ENCODE data around the gene HS3ST6.
A peak's percentile ranks its signal among the peaks of the same experiment; 100 is the strongest.
"Not testable (repeated sequence)": the region's sequence is repeated elsewhere in the genome, so short reads cannot be mapped to it uniquely, and the experiment has no call there.

The HS3ST6 gene

DNA sequence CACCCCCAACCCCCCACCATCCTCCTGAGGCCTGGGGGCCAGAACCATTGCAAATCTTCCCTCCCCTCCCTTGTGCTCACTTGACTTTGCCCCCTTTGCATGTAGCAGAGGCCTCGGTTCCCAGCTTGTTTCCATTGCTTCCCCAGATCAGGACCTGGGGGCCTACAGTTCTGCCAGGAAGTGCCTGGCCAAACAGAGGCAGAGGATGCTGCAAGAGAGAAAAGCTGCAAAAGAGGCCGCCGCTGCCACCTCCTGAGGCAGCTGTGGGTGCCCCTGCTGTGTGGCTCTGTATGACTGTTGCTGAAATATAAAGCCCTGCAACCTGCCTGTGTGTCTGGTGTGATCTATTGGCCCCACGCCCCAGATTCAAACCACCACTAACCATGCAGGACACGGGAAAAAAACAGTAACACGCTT is 43.4 kb upstream of the HS3ST6 start:
- H3K4me3 ChIP-seq (ENCODE audit: low read depth, low read length), result no peak overlapping the region
- TF ChIP-seq, protein P1, sequence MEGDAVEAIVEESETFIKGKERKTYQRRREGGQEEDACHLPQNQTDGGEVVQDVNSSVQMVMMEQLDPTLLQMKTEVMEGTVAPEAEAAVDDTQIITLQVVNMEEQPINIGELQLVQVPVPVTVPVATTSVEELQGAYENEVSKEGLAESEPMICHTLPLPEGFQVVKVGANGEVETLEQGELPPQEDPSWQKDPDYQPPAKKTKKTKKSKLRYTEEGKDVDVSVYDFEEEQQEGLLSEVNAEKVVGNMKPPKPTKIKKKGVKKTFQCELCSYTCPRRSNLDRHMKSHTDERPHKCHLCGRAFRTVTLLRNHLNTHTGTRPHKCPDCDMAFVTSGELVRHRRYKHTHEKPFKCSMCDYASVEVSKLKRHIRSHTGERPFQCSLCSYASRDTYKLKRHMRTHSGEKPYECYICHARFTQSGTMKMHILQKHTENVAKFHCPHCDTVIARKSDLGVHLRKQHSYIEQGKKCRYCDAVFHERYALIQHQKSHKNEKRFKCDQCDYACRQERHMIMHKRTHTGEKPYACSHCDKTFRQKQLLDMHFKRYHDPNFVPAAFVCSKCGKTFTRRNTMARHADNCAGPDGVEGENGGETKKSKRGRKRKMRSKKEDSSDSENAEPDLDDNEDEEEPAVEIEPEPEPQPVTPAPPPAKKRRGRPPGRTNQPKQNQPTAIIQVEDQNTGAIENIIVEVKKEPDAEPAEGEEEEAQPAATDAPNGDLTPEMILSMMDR (conservative IDR thresholded peaks at IDR 0.05; ENCODE audit: low read depth, low read length), result no peak
- DNase-seq (ENCODE audit: low read depth), result no peak

DNA sequence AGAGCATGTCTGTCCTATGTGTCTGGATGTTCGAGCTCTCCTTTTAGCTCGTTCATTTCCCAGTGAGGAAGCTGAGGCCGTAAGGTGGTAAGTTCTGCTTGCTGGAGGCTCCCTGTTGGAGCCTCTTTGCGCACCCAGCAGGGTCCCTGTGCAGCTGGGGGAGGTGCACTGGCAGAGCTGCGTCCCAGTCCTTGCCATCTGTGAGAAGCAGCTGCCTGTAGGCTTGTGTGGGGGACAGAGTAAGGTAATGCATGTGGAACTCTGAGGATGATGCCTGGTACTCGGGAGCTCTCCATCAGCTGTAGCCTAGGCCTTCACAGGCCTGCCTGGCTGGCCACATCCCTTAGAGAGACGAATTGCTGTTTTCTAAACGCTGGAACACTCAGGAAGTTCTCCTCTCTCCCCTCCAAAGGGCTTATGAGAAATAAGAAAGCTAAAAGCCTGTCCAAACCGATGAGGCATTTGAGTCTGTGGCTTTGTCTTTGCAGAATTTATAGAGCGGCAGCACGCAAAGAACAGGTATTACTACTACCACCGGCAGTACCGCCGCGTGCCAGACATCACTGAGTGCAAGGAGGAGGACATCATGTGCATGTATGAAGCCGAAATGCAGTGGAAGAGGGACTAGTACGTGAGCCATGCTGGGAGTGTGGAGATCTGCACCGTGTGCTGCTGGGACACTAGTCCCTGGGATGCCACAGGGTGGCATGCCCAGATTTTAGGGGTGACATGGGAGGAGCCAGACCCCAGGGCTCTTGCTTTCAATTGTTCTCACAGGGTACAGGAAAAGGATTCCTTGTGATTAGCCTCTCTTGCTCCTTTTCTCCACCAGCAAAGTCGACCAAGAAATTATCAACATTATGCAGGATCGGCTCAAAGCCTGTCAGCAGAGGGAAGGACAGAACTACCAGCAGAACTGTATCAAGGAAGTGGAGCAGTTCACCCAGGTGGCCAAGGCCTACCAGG is 42.7 kb upstream of the HS3ST6 start:
- DNase-seq (ENCODE audit: low read depth), result peak; percentile 45
- TF ChIP-seq, protein P1 (conservative IDR thresholded peaks at IDR 0.05; ENCODE audit: low read depth, low read length), result no peak
- H3K4me3 ChIP-seq (ENCODE audit: low read depth, low read length), result peak overlapping the region; percentile 92

DNA sequence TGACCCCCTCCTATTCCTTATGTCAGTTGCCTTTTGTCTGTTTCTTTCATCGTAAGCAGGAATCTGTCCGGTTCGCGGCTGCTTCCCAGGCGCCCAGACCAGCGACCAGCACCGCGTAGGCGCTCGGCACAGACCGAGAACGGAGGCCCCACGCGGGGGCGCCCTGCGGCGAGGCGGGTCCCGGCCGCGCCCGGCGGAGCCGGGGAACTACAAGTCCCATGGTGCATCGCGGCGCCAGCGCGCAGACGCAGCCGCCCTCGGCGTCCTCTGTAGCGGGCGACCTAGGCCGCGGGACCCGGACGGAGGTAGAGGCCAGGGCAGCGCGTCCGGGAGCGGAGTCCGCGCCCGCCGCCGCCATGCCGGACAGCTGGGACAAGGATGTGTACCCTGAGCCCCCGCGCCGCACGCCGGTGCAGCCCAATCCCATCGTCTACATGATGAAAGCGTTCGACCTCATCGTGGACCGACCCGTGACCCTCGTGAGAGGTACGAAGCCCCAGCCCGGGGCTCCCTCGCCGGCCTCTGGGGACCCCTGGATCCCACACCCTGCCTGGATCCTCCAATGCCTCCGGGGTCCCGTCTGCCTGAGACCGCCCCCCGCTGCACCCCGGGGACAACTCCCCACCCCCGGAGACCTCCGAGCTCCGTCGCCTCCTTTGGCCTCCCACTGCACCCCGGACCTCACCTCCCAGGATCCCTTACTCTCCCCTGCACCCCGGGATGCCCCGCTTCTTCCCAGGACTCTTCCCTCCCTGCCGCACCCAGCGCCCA is 41.2 kb upstream of the HS3ST6 start, which contains the start of gene NDUFB10:
NDUFB10 (plus strand) TSS at position 270 of the 771 bp plus-strand sequence; CDS start at position 357, 87 bp downstream.
- peak; percentile 90 for DNase-seq (ENCODE audit: low read depth)
- TF ChIP-seq, protein P1 (conservative IDR thresholded peaks at IDR 0.05; ENCODE audit: low read depth, low read length), result peak; percentile 40
- H3K4me3 ChIP-seq (ENCODE audit: low read depth, low read length), result peak within 1 kb of the TSS; percentile 92

DNA sequence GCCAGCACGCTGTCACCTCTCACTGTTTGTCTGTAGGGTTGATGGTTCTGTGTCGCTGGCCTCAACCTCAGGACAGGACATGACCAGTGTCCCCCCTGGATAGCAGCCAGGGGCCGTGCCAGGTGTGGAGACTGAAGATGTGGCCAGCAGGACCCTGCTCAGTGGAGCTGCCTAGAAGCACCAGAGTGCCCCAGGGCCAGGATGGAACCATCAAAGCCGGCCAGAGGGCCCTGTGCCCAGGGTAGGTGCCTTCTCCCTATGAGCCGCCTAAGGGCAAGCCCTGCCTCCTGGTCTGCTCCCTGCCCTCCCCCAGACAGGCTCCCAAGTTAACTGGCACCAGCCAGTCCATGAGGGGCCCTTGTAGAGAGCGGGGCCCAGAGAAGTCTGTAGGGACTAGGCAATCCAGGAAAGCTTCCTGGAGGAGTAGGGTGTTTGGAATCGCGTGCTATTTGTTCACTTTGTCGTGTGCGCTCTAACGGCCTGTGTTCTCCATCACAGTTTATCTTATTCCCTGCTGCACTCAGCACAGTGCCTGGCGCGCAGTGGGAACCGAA is 40.6 kb upstream of the HS3ST6 start:
- peak overlapping the region; percentile 92 for H3K4me3 ChIP-seq (ENCODE audit: low read depth, low read length)
- no peak for DNase-seq (ENCODE audit: low read depth)
- TF ChIP-seq, protein P1 (conservative IDR thresholded peaks at IDR 0.05; ENCODE audit: low read depth, low read length), result no peak

DNA sequence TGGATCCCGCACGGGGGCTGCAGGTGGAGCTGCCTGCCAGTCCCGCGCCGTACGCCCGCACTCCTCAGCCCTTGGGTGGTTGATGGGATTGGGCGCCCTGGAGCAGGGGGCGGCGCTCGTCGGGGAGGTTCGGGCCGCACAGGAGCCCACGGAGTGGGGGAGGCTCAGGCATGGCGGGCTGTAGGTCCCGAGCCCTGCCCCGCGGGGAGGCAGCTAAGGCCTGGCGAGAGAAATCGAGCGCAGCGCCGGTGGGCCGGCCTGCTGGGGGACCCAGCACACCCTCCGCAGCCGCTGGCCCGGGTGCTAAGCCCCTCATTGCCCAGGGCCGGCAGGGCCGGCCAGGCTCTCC is 39.9 kb upstream of the HS3ST6 start:
- not testable (repeated sequence) for DNase-seq (ENCODE audit: low read depth); H3K4me3 ChIP-seq (ENCODE audit: low read depth, low read length)

DNA sequence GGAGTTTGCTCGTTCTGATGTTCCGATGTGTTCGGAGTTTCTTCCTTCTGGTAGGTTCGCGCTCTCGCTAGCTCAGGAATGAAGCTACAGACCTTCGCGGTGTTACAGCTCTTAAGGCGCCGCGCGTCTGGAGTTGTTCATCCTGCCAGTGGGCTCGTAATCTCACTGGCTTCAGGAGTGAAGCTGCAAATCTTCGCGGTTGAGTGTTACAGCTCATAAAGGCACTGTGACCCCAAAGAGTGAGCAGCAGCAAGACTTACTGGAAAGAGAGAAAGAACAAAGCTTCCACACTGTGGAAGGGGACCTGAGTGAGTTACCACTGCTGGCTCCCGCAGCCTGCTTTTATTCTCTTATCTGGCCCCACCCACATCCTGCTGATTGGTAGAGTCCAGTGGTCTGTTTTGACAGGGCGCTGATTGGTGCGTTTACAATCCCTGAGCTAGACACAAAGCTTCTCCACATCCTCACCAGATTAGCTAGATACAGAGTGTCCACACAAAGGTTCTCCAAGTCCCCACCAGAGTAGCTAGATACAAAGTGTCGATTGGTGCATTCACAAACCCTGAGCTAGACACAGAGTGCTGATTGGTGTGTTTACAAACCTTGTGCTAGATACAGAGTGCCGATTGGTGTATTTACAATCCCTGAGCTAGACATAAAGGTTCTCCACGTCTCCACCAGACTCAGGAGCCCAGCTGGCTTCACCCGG is 39.4 kb upstream of the HS3ST6 start:
- DNase-seq (ENCODE audit: low read depth); H3K4me3 ChIP-seq (ENCODE audit: low read depth, low read length): not testable (repeated sequence)

DNA sequence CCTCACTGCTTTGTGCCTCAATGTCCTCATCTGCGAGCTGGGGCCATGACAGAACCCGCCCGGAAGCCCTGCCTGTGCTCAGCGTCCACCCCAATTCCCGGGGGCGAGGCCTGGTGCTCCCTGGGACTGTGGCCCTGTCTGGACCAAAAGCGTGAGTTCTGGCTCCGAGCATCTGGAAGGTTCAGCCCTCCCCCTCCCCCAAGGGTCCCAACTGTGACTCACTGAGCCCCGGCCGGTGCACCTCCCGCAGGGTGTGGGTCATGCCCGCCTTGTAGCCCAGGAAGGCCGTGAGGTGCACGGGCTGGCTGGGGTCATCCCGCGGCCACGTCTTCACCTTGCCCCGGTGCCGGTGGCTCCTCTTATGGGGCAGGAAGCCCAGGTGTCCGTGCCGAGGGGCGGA is 35.5 kb upstream of the HS3ST6 start:
- TF ChIP-seq, protein P1 (conservative IDR thresholded peaks at IDR 0.05; ENCODE audit: low read depth, low read length), result no peak
- no peak for DNase-seq (ENCODE audit: low read depth)
- H3K4me3 ChIP-seq (ENCODE audit: low read depth, low read length), result no peak overlapping the region

Measured in choroid plexus epithelial cell (primary cell).